ENCODE results near the gene RAB5A. TPM values are rescaled to one million over a fixed set of nuclear protein-coding genes. Genes with fewer than 3 reads are reported as not detected.
"Not testable (repeated sequence)": the region's sequence is repeated elsewhere in the genome, so short reads cannot be mapped to it uniquely, and the experiment has no call there.

Gene RAB5A
- polyA plus RNA-seq, 1 of the 3 experiments (the other 2 are of a cell fraction), result 31.0 TPM

GRCh38 chr3:20028905-20029331 lies 82.0 kb downstream of the RAB5A start:
- 87% methylated on average over 7 of the region's 7 CpGs for WGBS (ENCODE audit: low lambda C conversion rate)
- no peaks in the 10 kb centered on the region for H4K20me1 ChIP-seq (ENCODE audit: insufficient read depth)
- CTCF ChIA-PET, result no interaction called here

GRCh38 chr3:20031939-20032338 lies 85.0 kb downstream of the RAB5A start:
- POLR2A ChIA-PET; H3K9ac ChIP-seq; H4K20me1 ChIP-seq (ENCODE audit: insufficient read depth); H3K79me2 ChIP-seq (ENCODE audit: insufficient read depth); H3F3A ChIP-seq (replicated peaks; ENCODE audit: insufficient read depth); H3K4me3 ChIP-seq (ENCODE audit: low read depth in 2 of 2, low read length in 1 of 2); H3K4me1 ChIP-seq (ENCODE audit: control insufficient read depth in 1 of 2, insufficient read depth in 2 of 2, low read depth in 1 of 2, low read length in 1 of 2); CTCF ChIA-PET; H2AFZ ChIP-seq (ENCODE audit: low read depth); H3K9me2 ChIP-seq; H3K4me2 ChIP-seq; DNase-seq; H3K36me3 ChIP-seq (replicated peaks in 1 of 2; ENCODE audit: control insufficient read depth in 1 of 2, insufficient read depth in 2 of 2, low read length in 1 of 2); H3K27ac ChIP-seq (ENCODE audit: low read depth in 2 of 2, low read length in 1 of 2); H3K27me3 ChIP-seq (ENCODE audit: insufficient read depth); H3K9me3 ChIP-seq: not testable (repeated sequence)
- 87% methylated on average over 7 of the region's 7 CpGs for WGBS (ENCODE audit: low lambda C conversion rate)

More at GRCh38 chr3:20028905-20029331, 82.0 kb downstream of the RAB5A start:
- Histone ChIP-seq H3K9me3 (no peaks in the 10 kb centered on the region), H3K4me1 (ENCODE audit: control insufficient read depth in 1 of 2, insufficient read depth in 2 of 2, low read depth in 1 of 2, low read length in 1 of 2) (no peaks in the 10 kb centered on the region), H2AFZ (ENCODE audit: low read depth) (no peak overlapping the region), H3F3A (replicated peaks; ENCODE audit: insufficient read depth) (no peaks in the 10 kb centered on the region), H3K27me3 (ENCODE audit: insufficient read depth) (no peaks in the 10 kb centered on the region), H3K4me2 (no peak overlapping the region), H3K36me3 (replicated peaks in 1 of 2; ENCODE audit: control insufficient read depth in 1 of 2, insufficient read depth in 2 of 2, low read length in 1 of 2) (no peaks in the 10 kb centered on the region), H3K79me2 (ENCODE audit: insufficient read depth) (no peaks in the 10 kb centered on the region), H3K9ac (no peak overlapping the region), H3K4me3 (ENCODE audit: low read depth in 2 of 2, low read length in 1 of 2) (no peak overlapping the region), H3K9me2 (no peaks in the 10 kb centered on the region), H3K27ac (ENCODE audit: low read depth in 2 of 2, low read length in 1 of 2) (no peak overlapping the region)
- no peak for DNase-seq
- TF ChIP-seq RFX5 (IDR thresholded peaks at IDR 0.05; ENCODE audit: low read length) (no peak), MEF2A (IDR thresholded peaks at IDR 0.05; ENCODE audit: borderline replicate concordance, low read depth) (no peak), POLR2AphosphoS5 (IDR thresholded peaks at IDR 0.05; ENCODE audit: low read depth, low read length) (no peak)
- POLR2A ChIA-PET, result no interaction called here

Small RNA genes lying within 50 kb of the gene (small RNA-seq; reads per million reads assigned to genes)
- gene RNU4-85P (0 reads per million in 7 experiments), gene RPL39P18 (0 reads per million in 7 experiments)

Other genes with a start within 250 kb of the RAB5A start
- gene EFHB, start 12.9 kb upstream of the RAB5A start, polyA plus RNA-seq (2012; rRNA removed), result 0.50 and 0.58 TPM in 2 replicates
- gene PP2D1, start 65.2 kb downstream of the RAB5A start, polyA plus RNA-seq (2012; rRNA removed), result not detected in 2 replicates
- gene KAT2B, start 93.3 kb downstream of the RAB5A start, polyA plus RNA-seq (2012; rRNA removed), result 2.1 and 2.8 TPM in 2 replicates
- 1.6 and 2.2 TPM in 2 replicates for gene SGO1, start 239.1 kb downstream of the RAB5A start, polyA plus RNA-seq (2012; rRNA removed)

All from SK-N-SH (cell line).